Stomach (tissue), 4 donors: Measurements from ENCODE around the gene TMEM43.

Source experiments
- CTCF ChIP-seq, 7 experiments: fragments of 450-650 bp in 4 of 7; fragments of 200-600 bp in 3 of 7; sonication (generic) in 3 of 7; IDR thresholded peaks; one replicate each; pipeline ENCODE4 v1.5.1; 2016 to 2019; ENCODE audit warnings: antibody characterized with exemption in 7 of 7, control low read depth in 2 of 7, mild to moderate bottlenecking in 1 of 7
- EP300 ChIP-seq: sonication (generic); formaldehyde crosslinking; IDR thresholded peaks from one replicate; pipeline ENCODE4 v1.6.1; 2017; ENCODE audit warnings: antibody characterized with exemption
- POLR2A ChIP-seq, 4 donors: fragments of 450-650 bp; IDR thresholded peaks; one replicate each; pipeline ENCODE4 v1.6.1; 2016; ENCODE audit warnings: antibody characterized with exemption in 4 of 4, control low read depth in 2 of 4, mild to moderate bottlenecking in 1 of 4, moderate library complexity in 1 of 4

GRCh38 chr3:14147617-14148016 is 22.8 kb downstream of the TMEM43 start:
- TF ChIP-seq CTCF (IDR thresholded peaks at IDR 0.05) (no peak), POLR2A (IDR thresholded peaks at IDR 0.05) (no peak), EP300 (no peak)
